ENCODE measurements around the gene MSI2. TPM values are rescaled to one million over a fixed set of nuclear protein-coding genes. Genes with fewer than 3 reads are reported as not detected.

Gene MSI2
- total RNA-seq, 2 donors from 2014 or later = 53.1 to 74.0 TPM

- intact Hi-C loops (cut with DNase I) = no loop called here
Observed at GRCh38 chr17:57649731-57650484, 393.6 kb downstream of the MSI2 start.

GRCh38 chr17:57650548-57650947, 394.2 kb downstream of the MSI2 start:
- Histone ChIP-seq H3K36me3 (no peaks in the 10 kb centered on the region), H3K4me1 (replicated peaks) (no peaks in the 10 kb centered on the region), H3K27ac (no peak overlapping the region), H3K4me3 (no peak overlapping the region), H3K9me3 (no peaks in the 10 kb centered on the region), H3K27me3 (replicated peaks; ENCODE audit: insufficient read depth) (no peaks in the 10 kb centered on the region)
- WGBS = 79% methylated on average over 4 of the region's 4 CpGs
- TF ChIP-seq CTCF (IDR thresholded peaks at IDR 0.05) (no peak), POLR2A (IDR thresholded peaks at IDR 0.05) (no peak), POLR2AphosphoS5 (IDR thresholded peaks at IDR 0.05) (no peak)
- no peak for DNase-seq (ENCODE audit: low spot score)
- intact Hi-C loops (cut with DNase I) = no loop called here

More at GRCh38 chr17:57649731-57650484, 393.6 kb downstream of the MSI2 start:
- no peak for TF ChIP-seq POLR2A (IDR thresholded peaks at IDR 0.05)
- no peak for TF ChIP-seq POLR2AphosphoS5 (IDR thresholded peaks at IDR 0.05)
- no peak for TF ChIP-seq CTCF (IDR thresholded peaks at IDR 0.05)
- Histone ChIP-seq H3K27me3 (replicated peaks; ENCODE audit: insufficient read depth) (no peaks in the 10 kb centered on the region), H3K9me3 (no peaks in the 10 kb centered on the region), H3K27ac (no peak overlapping the region), H3K4me3 (no peak overlapping the region), H3K36me3 (no peaks in the 10 kb centered on the region), H3K4me1 (replicated peaks) (no peaks in the 10 kb centered on the region)
- 76% methylated on average over 8 of the region's 8 CpGs for WGBS
- no peak for DNase-seq (ENCODE audit: low spot score)

GRCh38 chr17:57651451-57651850, 395.1 kb downstream of the MSI2 start:
- intact Hi-C loops (cut with DNase I) = no loop called here

GRCh38 chr17:57651996-57652395, 395.7 kb downstream of the MSI2 start:
- Histone ChIP-seq H3K27me3 (replicated peaks; ENCODE audit: insufficient read depth) (no peaks in the 10 kb centered on the region), H3K36me3 (no peaks in the 10 kb centered on the region), H3K27ac (no peak overlapping the region), H3K4me3 (no peak overlapping the region), H3K9me3 (no peaks in the 10 kb centered on the region), H3K4me1 (replicated peaks) (no peaks in the 10 kb centered on the region)
- no peak for TF ChIP-seq CTCF (IDR thresholded peaks at IDR 0.05)
- TF ChIP-seq POLR2AphosphoS5 (IDR thresholded peaks at IDR 0.05) = no peak
- TF ChIP-seq POLR2A (IDR thresholded peaks at IDR 0.05) = no peak
- intact Hi-C loops (cut with DNase I) = no loop called here
- DNase-seq (ENCODE audit: low spot score) = no peak
- WGBS = 91% methylated on average over 13 of the region's 13 CpGs

More at GRCh38 chr17:57651451-57651850, 395.1 kb downstream of the MSI2 start:
- H3K4me1 ChIP-seq (replicated peaks) = no peaks in the 10 kb centered on the region
- TF ChIP-seq POLR2A (IDR thresholded peaks at IDR 0.05) (no peak), CTCF (IDR thresholded peaks at IDR 0.05) (no peak), POLR2AphosphoS5 (IDR thresholded peaks at IDR 0.05) (no peak)
- H3K36me3 ChIP-seq = no peaks in the 10 kb centered on the region
- no peaks in the 10 kb centered on the region for H3K9me3 ChIP-seq
- H3K4me3 ChIP-seq = no peak overlapping the region
- no peaks in the 10 kb centered on the region for H3K27me3 ChIP-seq (replicated peaks; ENCODE audit: insufficient read depth)
- H3K27ac ChIP-seq = no peak overlapping the region
- 95% methylated on average over 7 of the region's 7 CpGs for WGBS
- no peak for DNase-seq (ENCODE audit: low spot score)

GRCh38 chr17:57652811-57653210, 396.5 kb downstream of the MSI2 start:
- Histone ChIP-seq H3K4me3 (no peak overlapping the region), H3K4me1 (replicated peaks) (no peaks in the 10 kb centered on the region), H3K27ac (no peak overlapping the region), H3K27me3 (replicated peaks; ENCODE audit: insufficient read depth) (no peaks in the 10 kb centered on the region), H3K9me3 (no peaks in the 10 kb centered on the region), H3K36me3 (no peaks in the 10 kb centered on the region)
- DNase-seq (ENCODE audit: low spot score) = no peak
- intact Hi-C loops (cut with DNase I) = no loop called here
- TF ChIP-seq POLR2A (IDR thresholded peaks at IDR 0.05) (no peak), CTCF (IDR thresholded peaks at IDR 0.05) (no peak), POLR2AphosphoS5 (IDR thresholded peaks at IDR 0.05) (no peak)
- WGBS = 77% methylated on average over 4 of the region's 4 CpGs
